IMR-90 (cell line): ENCODE measurements around the gene IAPP. TPM values are rescaled to one million over a fixed set of nuclear protein-coding genes. Genes with fewer than 3 reads are reported as not detected.

Source experiments
- ATAC-seq: fragments of 200-7000 bp; cut with Tn5 transposase; 2 replicates; pipeline ENCODE4 v1.9.1; 2020; ENCODE audit warnings: low read depth, mild to moderate bottlenecking, moderate library complexity
- BruUV-seq: library from RNA; stranded (reverse); fragments of 400-500 nt; replicated peaks from 2 replicates; lab custom pipeline; 2021; lab: Mats Ljungman, UMichigan
- CTCF ChIA-PET: fragments of 300-600 bp; formaldehyde crosslinking; extraction: SDS; loops from one replicate; lab custom pipeline; 2021; ENCODE audit warnings: antibody characterized with exemption; lab: Yijun Ruan, JAX
- POLR2A ChIA-PET: fragments of 300-600 bp; sonication (Branson Sonifier 250); formaldehyde crosslinking; loops from one replicate; lab custom pipeline; 2022; ENCODE audit warnings: antibody characterized with exemption; ENCODE audit not compliant: unreplicated experiment; lab: Charles Lee
- DNase-seq: peaks from one replicate; pipeline ENCODE4 v3.0.0; 2013
- H2AFZ ChIP-seq: replicated peaks from 2 replicates; pipeline ENCODE3; 2013; ENCODE audit warnings: low read length, mild to moderate bottlenecking; ENCODE audit not compliant: poor library complexity
- H2AK5ac ChIP-seq: 2 replicates; pipeline ENCODE4 v1.6.1; 2013; ENCODE audit warnings: low read depth, low read length, inconsistent platforms
- H2AK9ac ChIP-seq: replicated peaks from 2 replicates; pipeline ENCODE3; 2013; ENCODE audit warnings: mild to moderate bottlenecking, low read depth, low read length, moderate library complexity; ENCODE audit not compliant: poor library complexity
- H2BK120ac ChIP-seq: 2 replicates; pipeline ENCODE4 v1.6.1; 2013; ENCODE audit warnings: low read depth, low read length, inconsistent platforms
- H2BK15ac ChIP-seq: 3 replicates; pipeline ENCODE4 v1.6.1; 2013; ENCODE audit warnings: low read depth, low read length, inconsistent platforms
- H2BK20ac ChIP-seq: 2 replicates; pipeline ENCODE4 v1.6.1; 2013; ENCODE audit warnings: low read depth, mild to moderate bottlenecking, inconsistent platforms, low read length, moderate library complexity
- H2BK5ac ChIP-seq: 2 replicates; pipeline ENCODE4 v1.6.1; 2013; ENCODE audit warnings: mild to moderate bottlenecking, low read depth, low read length, inconsistent platforms; ENCODE audit not compliant: poor library complexity, severe bottlenecking
- H3K14ac ChIP-seq: replicated peaks from 2 replicates; pipeline ENCODE4 v1.6.1; 2013; ENCODE audit warnings: low read depth, low read length, inconsistent platforms
- H3K18ac ChIP-seq: 2 replicates; pipeline ENCODE4 v1.6.1; 2013; ENCODE audit warnings: low read depth, low read length, control low read depth
- H3K23ac ChIP-seq: 2 replicates; pipeline ENCODE4 v1.6.1; 2013; ENCODE audit warnings: low read depth, low read length, inconsistent platforms
- H3K27ac ChIP-seq: 2 replicates; pipeline ENCODE4 v1.5.1; 2013; ENCODE audit warnings: mild to moderate bottlenecking, control low read depth, low read length; ENCODE audit not compliant: insufficient read depth
- H3K27me3 ChIP-seq: 2 replicates; pipeline ENCODE4 v1.6.1; 2013; ENCODE audit warnings: low read length; ENCODE audit not compliant: control insufficient read depth, insufficient read depth
- H3K36me3 ChIP-seq: 2 replicates; pipeline ENCODE4 v1.6.1; 2013; ENCODE audit warnings: low read length, mixed read lengths; ENCODE audit not compliant: control insufficient read depth, insufficient read depth
- H3K4ac ChIP-seq: 2 replicates; pipeline ENCODE4 v1.6.1; 2013; ENCODE audit warnings: low read depth, low read length, inconsistent platforms
- H3K4me1 ChIP-seq: 2 replicates; pipeline ENCODE4 v1.6.1; 2013; ENCODE audit warnings: low read length, mixed read lengths; ENCODE audit not compliant: control insufficient read depth, insufficient read depth
- H3K4me2 ChIP-seq: 2 replicates; pipeline ENCODE4 v1.6.1; 2013; ENCODE audit warnings: low read depth, mild to moderate bottlenecking, control low read depth, low read length, moderate library complexity
- H3K4me3 ChIP-seq: 2 replicates; pipeline ENCODE4 v1.5.1; 2013; ENCODE audit warnings: low read depth, mild to moderate bottlenecking, control low read depth, low read length, moderate library complexity; ENCODE audit not compliant: insufficient read depth
- H3K56ac ChIP-seq: 2 replicates; pipeline ENCODE4 v1.6.1; 2013; ENCODE audit warnings: low read length, inconsistent platforms; ENCODE audit not compliant: insufficient read depth; ENCODE audit errors: extremely low read depth
- H3K79me1 ChIP-seq, 2 experiments: 2 replicates each; pipeline ENCODE4 v1.6.1; 2013; ENCODE audit warnings: low read length in 2 of 2, inconsistent platforms in 1 of 2, low read depth in 1 of 2
- H3K9ac ChIP-seq: 2 replicates; pipeline ENCODE4 v1.6.1; 2013; ENCODE audit warnings: low read depth, low read length, control low read depth
- H3K9me1 ChIP-seq: 2 replicates; pipeline ENCODE4 v1.6.1; 2013; ENCODE audit warnings: low read length, inconsistent platforms; ENCODE audit not compliant: insufficient read depth
- H3K9me3 ChIP-seq: 2 replicates; pipeline ENCODE4 v1.6.1; 2013; ENCODE audit warnings: low read length; ENCODE audit not compliant: control insufficient read depth, insufficient read depth
- H4K20me1 ChIP-seq: 2 replicates; pipeline ENCODE4 v1.6.1; 2013; ENCODE audit warnings: low read length, inconsistent platforms; ENCODE audit not compliant: insufficient read depth
- H4K5ac ChIP-seq: 2 replicates; pipeline ENCODE4 v1.6.1; 2013; ENCODE audit warnings: mild to moderate bottlenecking, low read depth, low read length, control low read depth
- H4K8ac ChIP-seq, 2 experiments: 2 replicates each; pipeline ENCODE4 v1.6.1; 2013; ENCODE audit warnings: low read depth in 2 of 2, low read length in 2 of 2, control low read depth in 1 of 2, inconsistent platforms in 1 of 2
- H4K91ac ChIP-seq: 2 replicates; pipeline ENCODE4 v1.6.1; 2013; ENCODE audit warnings: low read depth, low read length, inconsistent platforms; ENCODE audit not compliant: insufficient read depth
- BHLHE40 ChIP-seq: fragments of 150-350 bp; IDR thresholded peaks from 2 replicates; pipeline ENCODE4 v1.6.1; 2016; ENCODE audit warnings: mild to moderate bottlenecking, low read depth, low read length
- CEBPB ChIP-seq: IDR thresholded peaks from 2 replicates; pipeline ENCODE4 v1.6.1; 2012; ENCODE audit warnings: low read depth, low read length, improper control_type of control experiment
- CHD1 ChIP-seq: IDR thresholded peaks from 2 replicates; pipeline ENCODE4 v1.6.1; 2012; ENCODE audit warnings: low read depth, low read length, improper control_type of control experiment
- CTCF ChIP-seq: conservative IDR thresholded peaks from 2 replicates; pipeline ENCODE4 v1.5.1; 2012; ENCODE audit warnings: mild to moderate bottlenecking, low read depth, low read length, improper control_type of control experiment
- FOS ChIP-seq: fragments of 150-350 bp; IDR thresholded peaks from 2 replicates; pipeline ENCODE4 v1.6.1; 2016; ENCODE audit warnings: low read depth, low read length
- MAFK ChIP-seq: IDR thresholded peaks from 2 replicates; pipeline ENCODE4 v1.6.1; 2012; ENCODE audit warnings: low read depth, low read length, improper control_type of control experiment
- MAZ ChIP-seq: IDR thresholded peaks from 2 replicates; pipeline ENCODE4 v1.6.1; 2012; ENCODE audit warnings: low read depth, mild to moderate bottlenecking, low read length, improper control_type of control experiment, moderate library complexity, borderline replicate concordance
- MXI1 ChIP-seq: IDR thresholded peaks from 2 replicates; pipeline ENCODE4 v1.6.1; 2012; ENCODE audit warnings: low read depth, mild to moderate bottlenecking, low read length, moderate library complexity, borderline replicate concordance
- NFE2L2 ChIP-seq: fragments of 150-350 bp; IDR thresholded peaks from 2 replicates; pipeline ENCODE4 v1.6.1; 2016; ENCODE audit warnings: low read depth, mild to moderate bottlenecking, low read length
- POLR2A ChIP-seq: IDR thresholded peaks from 2 replicates; pipeline ENCODE4 v1.6.1; 2012; ENCODE audit warnings: mild to moderate bottlenecking, low read depth, low read length
- RAD21 ChIP-seq: IDR thresholded peaks from 2 replicates; pipeline ENCODE4 v1.6.1; 2012; ENCODE audit warnings: low read length, improper control_type of control experiment
- RCOR1 ChIP-seq: IDR thresholded peaks from 2 replicates; pipeline ENCODE4 v1.6.1; 2012; ENCODE audit warnings: mild to moderate bottlenecking, low read length, improper control_type of control experiment; ENCODE audit not compliant: insufficient replicate concordance
- RFX5 ChIP-seq: IDR thresholded peaks from 2 replicates; pipeline ENCODE4 v1.8.0; 2012; ENCODE audit warnings: low read depth, mild to moderate bottlenecking, low read length, moderate library complexity
- SMC3 ChIP-seq: fragments of 150-350 bp; IDR thresholded peaks from 2 replicates; pipeline ENCODE4 v1.6.1; 2016; ENCODE audit warnings: low read depth, mild to moderate bottlenecking, antibody characterized with exemption, low read length, moderate library complexity
- USF2 ChIP-seq: fragments of 150-350 bp; IDR thresholded peaks from 2 replicates; pipeline ENCODE4 v1.6.1; 2017; ENCODE audit warnings: mild to moderate bottlenecking, antibody characterized with exemption, low read length, low read depth
- WGBS, 2 experiments: methylation state at CpG; one replicate each; pipeline versions ENCODE4 v1.1.5 to v1.1.7; 2013; ENCODE audit warnings: missing lambda C conversion rate in 2 of 2; ENCODE audit not compliant: insufficient read length in 1 of 2; ENCODE audit errors: extremely low coverage in 2 of 2; 5-methylcytosine and 5-hydroxymethylcytosine counted together
- dilution Hi-C: fragments of 300-500 bp; cut with HindIII; formaldehyde crosslinking; loops from one replicate; pipeline ENCODE4 v1.14.3; 2018; ENCODE audit warnings: low sequenced_read_pairs; ENCODE audit not compliant: unreplicated experiment
- in situ Hi-C: fragments of 300-500 bp; cut with MboI; formaldehyde crosslinking; loops from 3 replicates; pipeline ENCODE4 v1.14.3; 2019; ENCODE audit warnings: low sequenced_read_pairs, inconsistent platforms, mixed read lengths
- intact Hi-C: fragments of 100-400 bp; cut with micrococcal nuclease; formaldehyde crosslinking; loops from 2 replicates; pipeline ENCODE4 v1.10.0; 2022
- polyA plus RNA-seq, 3 experiments: library from polyadenylated mRNA; depleted of rRNA; stranded (reverse); fragments of >200 nt; gene quantifications; 2 replicates each; pipeline ENCODE4 v1.2.3, GENCODE V29; 2012; ENCODE audit warnings: low replicate concordance in 1 of 3
- total RNA-seq: library from RNA; depleted of rRNA; stranded (reverse); fragments of >200 nt; gene quantifications from 2 replicates; pipeline ENCODE4 v1.2.3, GENCODE V29; 2012
- TF ChIP-seq, protein P1 (sequence below): fragments of 150-350 bp; IDR thresholded peaks from 2 replicates; pipeline ENCODE4 v1.6.1; 2016; ENCODE audit warnings: low read depth, mild to moderate bottlenecking, low read length, moderate library complexity, borderline replicate concordance

Gene IAPP
- total and polyA plus RNA-seq, 2 of the 4 experiments (the other 2 are of a cell fraction), result not detected

GRCh38 chr12:21428241-21428640 lies 55.5 kb downstream of the IAPP start:
- H2AK5ac ChIP-seq, result no peak overlapping the region
- no peak overlapping the region for H2AK9ac ChIP-seq
- no peak overlapping the region for H3K4ac ChIP-seq
- no peak overlapping the region for H4K5ac ChIP-seq
- H3K14ac ChIP-seq, result no peak overlapping the region
- peak; percentile 77 for ATAC-seq
- no peaks in the 10 kb centered on the region for H3K9me1 ChIP-seq
- H3K36me3 ChIP-seq, result no peaks in the 10 kb centered on the region
- CTCF ChIA-PET, result no interaction called here
- no peak overlapping the region for H2BK20ac ChIP-seq
- POLR2A ChIA-PET, result interaction anchor here (1.1 kb wide), 1 partner anchor 9 kb away, joined by 4 read pairs; the partner anchor contains the start of gene PYROXD1
- H3K9ac ChIP-seq, result no peak overlapping the region
- H3K4me2 ChIP-seq, result peak overlapping the region; percentile 31; the same call in 1 of the 2 replicates
- no peak overlapping the region for H4K8ac ChIP-seq
- H3K56ac ChIP-seq, result no peak overlapping the region
- H2BK5ac ChIP-seq, result no peak overlapping the region
- no peak overlapping the region for H3K23ac ChIP-seq
- no TSS peak for BruUV-seq
- no peak overlapping the region for H3K4me3 ChIP-seq
- dilution Hi-C loops (no loop called here), in situ Hi-C loops (loop anchor here (25.0 kb wide), 1 partner anchor 791 kb away; no protein-coding TSS in a partner anchor), intact Hi-C loops (no loop called here)
- TF ChIP-seq RFX5 (no peak), CHD1 (no peak), CEBPB (no peak), POLR2A (no peak), USF2 (no peak), CTCF (no peak), SMC3 (no peak), MAZ (no peak), MXI1 (no peak), BHLHE40 (no peak), FOS (no peak), RAD21 (no peak), RCOR1 (no peak), NFE2L2 (no peak), MAFK (no peak)
- TF ChIP-seq, protein P1, sequence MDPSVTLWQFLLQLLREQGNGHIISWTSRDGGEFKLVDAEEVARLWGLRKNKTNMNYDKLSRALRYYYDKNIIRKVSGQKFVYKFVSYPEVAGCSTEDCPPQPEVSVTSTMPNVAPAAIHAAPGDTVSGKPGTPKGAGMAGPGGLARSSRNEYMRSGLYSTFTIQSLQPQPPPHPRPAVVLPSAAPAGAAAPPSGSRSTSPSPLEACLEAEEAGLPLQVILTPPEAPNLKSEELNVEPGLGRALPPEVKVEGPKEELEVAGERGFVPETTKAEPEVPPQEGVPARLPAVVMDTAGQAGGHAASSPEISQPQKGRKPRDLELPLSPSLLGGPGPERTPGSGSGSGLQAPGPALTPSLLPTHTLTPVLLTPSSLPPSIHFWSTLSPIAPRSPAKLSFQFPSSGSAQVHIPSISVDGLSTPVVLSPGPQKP, result no peak
- no peak overlapping the region for H4K91ac ChIP-seq
- H3K9me3 ChIP-seq, result no peaks in the 10 kb centered on the region
- no peak overlapping the region for H3K18ac ChIP-seq
- peak; percentile 45 for DNase-seq
- H3K27me3 ChIP-seq, result peaks cover 4% of the 10 kb centered on the region
- no peak overlapping the region for H2BK120ac ChIP-seq
- no peak overlapping the region for H2AFZ ChIP-seq
- H3K27ac ChIP-seq, result no peak overlapping the region
- H3K79me1 ChIP-seq, result no peaks in the 10 kb centered on the region
- H2BK15ac ChIP-seq, result no peak overlapping the region
- H4K20me1 ChIP-seq, result no peaks in the 10 kb centered on the region
- no peaks in the 10 kb centered on the region for H3K4me1 ChIP-seq
- no CpG with 5 or more reads among the region's 4 CpGs for WGBS, 2 experiments
